Measurements from ENCODE around the gene PCNX3. TPM values are rescaled to one million over a fixed set of nuclear protein-coding genes. Genes with fewer than 3 reads are reported as not detected.

PCNX3 gene
- total and polyA plus RNA-seq, 2 of the 13 experiments (the other 11 are each of a cell fraction or from before 2014, with no cell fraction given), result 16.2 to 23.0 TPM

GRCh38 chr11:65569973-65570918, 45.3 kb upstream of the PCNX3 start, which contains the start of gene ZNRD2 (continued):
- TF ChIP-seq MTA3 (CRISPR knock-in tag; IDR thresholded peaks at IDR 0.05), result no peak
- TF ChIP-seq ZNF577 (CRISPR knock-in tag; IDR thresholded peaks at IDR 0.05; ENCODE audit: borderline replicate concordance, low read depth), result no peak
- peak; percentile 68 for TF ChIP-seq POLR2AphosphoS5 (IDR thresholded peaks at IDR 0.05; ENCODE audit: low read depth, low read length)
- TF ChIP-seq CEBPB (IDR thresholded peaks at IDR 0.05; ENCODE audit: borderline replicate concordance, low read depth, low read length), result no peak
- TF ChIP-seq LRRFIP1 (CRISPR knock-in tag; conservative IDR thresholded peaks at IDR 0.05), result no peak
- TF ChIP-seq NFRKB (IDR thresholded peaks at IDR 0.05), result no peak
- TF ChIP-seq BCL6 (CRISPR knock-in tag; IDR thresholded peaks at IDR 0.05), result peak; percentile 34; the same call in 1 of the 2 replicates
- no peak for TF ChIP-seq NONO (IDR thresholded peaks at IDR 0.05)
- TF ChIP-seq NONO (CRISPR knock-in tag; conservative IDR thresholded peaks at IDR 0.05), result peak; percentile 94
- peak; percentile 78 for TF ChIP-seq ZNF335 (CRISPR knock-in tag; IDR thresholded peaks at IDR 0.05)
- peak; percentile 84; the same call in 1 of the 2 replicates for TF ChIP-seq PHF21A (CRISPR knock-in tag; IDR thresholded peaks at IDR 0.05)
- 0 out of 2 replicates have a peak, but pooled peaks have one; percentile 34 for TF ChIP-seq TP53 (CRISPR knock-in tag; conservative IDR thresholded peaks at IDR 0.05)
- TF ChIP-seq NAIF1 (CRISPR knock-in tag; IDR thresholded peaks at IDR 0.05; ENCODE audit: borderline replicate concordance), result no peak
- TF ChIP-seq ZNF333 (CRISPR knock-in tag; IDR thresholded peaks at IDR 0.05; ENCODE audit: borderline replicate concordance), result 0 out of 2 replicates have a peak, but pooled peaks have one; percentile 29
- TF ChIP-seq ZNF317 (CRISPR knock-in tag; IDR thresholded peaks at IDR 0.05), result peak; percentile 39; the same call in 1 of the 2 replicates
- no peak for TF ChIP-seq NR2F2 (IDR thresholded peaks at IDR 0.05; ENCODE audit: borderline replicate concordance, low read depth)
- no peak for TF ChIP-seq ZNF747 (CRISPR knock-in tag; IDR thresholded peaks at IDR 0.05; ENCODE audit: borderline replicate concordance)
- TF ChIP-seq HMG20B (CRISPR knock-in tag; conservative IDR thresholded peaks at IDR 0.05), result no peak; the same call in 1 of the 2 replicates
- no peak; the same call in 1 of the 2 replicates for TF ChIP-seq BHLHE40 (IDR thresholded peaks at IDR 0.05; ENCODE audit: low read length)
- TF ChIP-seq KMT2B (CRISPR knock-in tag; IDR thresholded peaks at IDR 0.05), result peak; percentile 85
- TF ChIP-seq KDM2A (CRISPR knock-in tag; IDR thresholded peaks at IDR 0.05; ENCODE audit: borderline replicate concordance, low read depth), result peak; percentile 97
- no peak for TF ChIP-seq ZNF282 (IDR thresholded peaks at IDR 0.05; ENCODE audit: partially characterized antibody)
- TF ChIP-seq SRSF1 (optimal IDR thresholded peaks at IDR 0.05; ENCODE audit: low read depth, low read length), result no peak
- peak; percentile 68; the same call in 1 of the 2 replicates for TF ChIP-seq FOXC1 (CRISPR knock-in tag; IDR thresholded peaks at IDR 0.05; ENCODE audit: borderline replicate concordance)
- TF ChIP-seq SP2 (CRISPR knock-in tag; IDR thresholded peaks at IDR 0.05), result peak; percentile 84
- no peak for TF ChIP-seq PBX2 (CRISPR knock-in tag; IDR thresholded peaks at IDR 0.05)
- TF ChIP-seq TEAD3 (CRISPR knock-in tag; optimal IDR thresholded peaks at IDR 0.05; ENCODE audit: borderline replicate concordance), result peak; percentile 86
- no peak for TF ChIP-seq ZFP62 (CRISPR knock-in tag; IDR thresholded peaks at IDR 0.05)
- TF ChIP-seq RFX3 (CRISPR knock-in tag; IDR thresholded peaks at IDR 0.05), result peak; percentile 50; the same call in 1 of the 2 replicates
